ENCODE data around the gene GADD45A.

Gene GADD45A

GRCh38 chr1:67726224-67726623, 41.2 kb downstream of the GADD45A start:
- H3K4me1 ChIP-seq (ENCODE audit: control insufficient read depth, insufficient read depth, low read length): no peaks in the 10 kb centered on the region; the same call in 1 of the 2 replicates
- ChIA-PET CTCF (interaction anchor here (1.8 kb wide), 1 partner anchor 11 kb away, joined by 3 read pairs; no protein-coding TSS in a partner anchor), POLR2A (no interaction called here)
- H3K36me3 ChIP-seq (ENCODE audit: control insufficient read depth in 2 of 2, insufficient read depth in 1 of 2, low read length in 2 of 2): no peaks in the 10 kb centered on the region
- no peaks in the 10 kb centered on the region for H3K9me3 ChIP-seq (ENCODE audit: control insufficient read depth, insufficient read depth, low read depth, low read length)
- no peak for TF ChIP-seq ZNF561 (tag by site-specific recombination; IDR thresholded peaks at IDR 0.05; ENCODE audit: borderline replicate concordance)
- TF ChIP-seq ZNF555 (tag by site-specific recombination; conservative IDR thresholded peaks at IDR 0.05): no peak
- no peak for TF ChIP-seq ZNF530 (tag by site-specific recombination; IDR thresholded peaks at IDR 0.05; ENCODE audit: low read depth)
- no peak for TF ChIP-seq ZNF2 (tag by site-specific recombination; IDR thresholded peaks at IDR 0.05)
- TF ChIP-seq ZNF544 (tag by site-specific recombination; IDR thresholded peaks at IDR 0.05): no peak
- no peak for TF ChIP-seq ZNF404 (tag by site-specific recombination; IDR thresholded peaks at IDR 0.05)
- peak; percentile 39; the same call in 1 of the 2 replicates for TF ChIP-seq ATF2 (tag by site-specific recombination; IDR thresholded peaks at IDR 0.05; ENCODE audit: low read depth)
- no peak overlapping the region for H3K27ac ChIP-seq (ENCODE audit: extremely low read depth, low read depth, low read length)
- no peak overlapping the region for H3K4me3 ChIP-seq (ENCODE audit: low read depth, low read length)

- H3K36me3 ChIP-seq (ENCODE audit: control insufficient read depth in 2 of 2, insufficient read depth in 1 of 2, low read length in 2 of 2): no peaks in the 10 kb centered on the region
- H3K4me1 ChIP-seq (ENCODE audit: control insufficient read depth, insufficient read depth, low read length): no peaks in the 10 kb centered on the region
- POLR2A ChIA-PET: interaction anchor here (3.3 kb wide), 1 partner anchor 45 kb away, joined by 8 read pairs; the partner anchor contains the start of gene GADD45A
- H3K4me3 ChIP-seq (ENCODE audit: low read depth, low read length): no peak overlapping the region
- H3K9me3 ChIP-seq (ENCODE audit: control insufficient read depth, insufficient read depth, low read depth, low read length): no peaks in the 10 kb centered on the region
- no peak overlapping the region for H3K27ac ChIP-seq (ENCODE audit: extremely low read depth, low read depth, low read length)
- CTCF ChIA-PET: interaction anchor here (1.0 kb wide), 1 partner anchor 168 kb away, joined by 4 read pairs; no protein-coding TSS in a partner anchor
- TF ChIP-seq ZNF324 (tag by site-specific recombination; IDR thresholded peaks at IDR 0.05): no peak
- no peak for TF ChIP-seq ZBTB10 (tag by site-specific recombination; IDR thresholded peaks at IDR 0.05)
- no peak for TF ChIP-seq ZNF266 (tag by site-specific recombination; IDR thresholded peaks at IDR 0.05; ENCODE audit: low read depth)
- no peak for TF ChIP-seq ZNF837 (tag by site-specific recombination; IDR thresholded peaks at IDR 0.05)
- TF ChIP-seq PRDM4 (tag by site-specific recombination; IDR thresholded peaks at IDR 0.05): no peak
- no peak for TF ChIP-seq HOXA7 (CRISPR knock-in tag; IDR thresholded peaks at IDR 0.05; ENCODE audit: borderline replicate concordance)
- TF ChIP-seq ZNF76 (tag by site-specific recombination; IDR thresholded peaks at IDR 0.05; ENCODE audit: borderline replicate concordance, low read depth): no peak
- no peak for TF ChIP-seq KLF10 (tag by site-specific recombination; IDR thresholded peaks at IDR 0.05)
- TF ChIP-seq ZNF280D (tag by site-specific recombination; IDR thresholded peaks at IDR 0.05): no peak
- TF ChIP-seq WT1 (tag by site-specific recombination; IDR thresholded peaks at IDR 0.05): no peak
- TF ChIP-seq ELK4 (IDR thresholded peaks at IDR 0.05; ENCODE audit: borderline replicate concordance, low read depth, low read length): no peak
- no peak for TF ChIP-seq KLF8 (tag by site-specific recombination; IDR thresholded peaks at IDR 0.05)
- no peak for TF ChIP-seq ZSCAN16 (tag by site-specific recombination; IDR thresholded peaks at IDR 0.05)
- TF ChIP-seq PRDM6 (tag by site-specific recombination; IDR thresholded peaks at IDR 0.05): no peak
Measured at GRCh38 chr1:67729872-67730271, 44.9 kb downstream of the GADD45A start.
